GM10266 (cell line): ENCODE data around the gene FGF21.
A peak's percentile ranks its signal among the peaks of the same experiment; 100 is the strongest.

ENCODE experiments used
- DNase-seq: peaks from one replicate; pipeline ENCODE4 v3.0.0; 2012; ENCODE audit errors: extremely low spot score
- CTCF ChIP-seq: IDR thresholded peaks from 2 replicates; pipeline ENCODE4 v1.5.1; 2012; ENCODE audit warnings: mild to moderate bottlenecking, low read depth; ENCODE audit not compliant: control insufficient read depth, insufficient read depth; ENCODE audit errors: missing control alignments

Gene FGF21

GRCh38 chr19:48799358-48800300 lies 44.3 kb downstream of the FGF21 start:
- DNase-seq, result no peak
- no peak for TF ChIP-seq CTCF

DNA sequence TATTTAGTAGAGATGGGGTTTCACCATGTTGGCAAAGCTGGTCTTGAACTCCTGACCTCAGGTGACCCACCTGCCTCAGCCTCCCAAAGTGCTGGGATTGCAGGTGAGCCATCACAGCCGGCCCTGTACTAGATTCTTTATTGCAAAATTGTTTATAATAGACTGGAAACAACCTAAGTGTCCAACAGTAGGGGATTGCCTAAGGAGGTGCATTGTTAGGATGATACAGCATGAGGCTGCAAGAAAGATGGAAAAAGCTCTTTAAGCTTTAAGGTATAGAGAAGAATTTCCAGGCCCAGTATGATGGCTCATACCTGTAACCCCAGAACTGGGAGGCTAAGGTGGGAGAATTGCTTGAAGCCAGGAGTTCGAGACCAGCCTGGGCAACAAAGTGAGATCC lies 47.3 kb downstream of the FGF21 start:
- no peak for DNase-seq
- TF ChIP-seq CTCF, result no peak

GRCh38 chr19:48804496-48804895 lies 49.2 kb downstream of the FGF21 start:
- no peak for TF ChIP-seq CTCF
- no peak for DNase-seq

DNA sequence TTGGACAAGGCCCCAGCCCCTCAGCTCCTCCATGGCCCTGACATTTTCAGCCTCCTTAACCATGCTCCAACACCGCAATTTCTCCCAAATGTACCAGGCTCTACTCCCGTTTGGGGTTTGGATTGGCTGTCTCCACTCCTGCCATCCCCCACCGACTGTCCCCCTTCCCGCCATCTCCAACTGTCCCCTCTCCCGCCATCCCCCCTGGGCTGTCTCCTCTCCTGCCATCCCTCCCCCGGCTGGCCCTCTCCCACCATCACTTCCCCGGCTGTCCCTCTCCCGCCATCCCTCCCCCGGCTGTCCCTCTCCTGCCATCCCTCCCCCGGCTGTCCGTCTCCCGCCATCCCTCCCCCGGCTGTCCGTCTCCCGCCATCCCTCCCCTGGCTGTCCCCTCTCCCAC lies 50.1 kb downstream of the FGF21 start:
- no peak for TF ChIP-seq CTCF
- DNase-seq, result no peak

DNA sequence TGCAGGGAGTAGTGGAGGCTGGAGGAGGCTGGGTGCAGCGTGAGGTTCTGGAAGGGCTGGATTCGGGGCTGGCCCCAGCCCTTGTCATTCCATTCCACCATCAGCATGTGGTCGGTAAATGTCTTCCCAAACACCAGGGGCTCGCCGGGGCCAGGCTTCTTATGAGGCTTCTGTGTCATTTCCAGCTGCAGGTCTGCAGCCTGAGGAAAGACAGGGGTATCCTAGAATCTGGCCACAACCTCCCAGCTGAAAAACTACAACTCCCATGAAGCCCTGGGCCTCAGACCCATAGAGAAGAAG lies 51.1 kb downstream of the FGF21 start:
- TF ChIP-seq CTCF, result no peak
- DNase-seq, result peak; percentile 78

DNA sequence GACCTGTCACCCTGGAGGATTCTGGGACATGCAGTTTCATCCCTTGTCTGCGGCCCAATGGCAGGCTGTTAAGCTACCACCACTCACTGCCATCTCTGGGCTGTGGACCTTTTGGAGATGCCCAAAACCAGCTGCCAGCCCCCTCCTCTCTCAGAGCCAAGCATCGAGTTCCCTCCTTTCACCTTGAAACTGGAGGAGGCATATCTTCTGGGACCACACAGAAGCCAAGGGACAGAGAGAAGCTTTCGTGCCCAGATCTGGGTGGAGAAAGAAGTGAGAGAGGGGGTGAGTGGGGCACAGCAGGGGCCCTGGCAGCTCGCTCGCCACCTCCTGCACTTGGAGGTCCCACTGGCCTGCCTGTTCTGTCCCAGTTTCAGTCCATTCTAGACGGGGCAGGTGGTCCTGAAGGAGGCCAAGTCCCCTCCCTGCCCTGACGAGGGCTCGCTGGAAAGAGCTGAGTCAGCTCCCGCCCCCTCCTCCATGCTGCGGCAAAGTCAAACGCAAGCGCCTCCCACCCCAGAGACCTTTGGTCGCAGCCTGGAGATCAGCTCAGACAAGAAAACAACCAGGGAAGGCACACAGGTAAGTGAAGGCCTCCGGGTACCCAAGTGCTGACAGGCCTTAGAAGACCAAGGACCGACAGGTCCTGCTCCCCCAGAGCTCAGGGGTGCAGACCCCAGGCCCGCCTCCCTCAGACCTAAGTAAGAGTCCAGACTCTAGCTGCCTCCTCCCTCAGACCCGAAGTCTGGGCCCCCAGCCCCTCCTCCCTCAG lies 51.7 kb downstream of the FGF21 start:
- DNase-seq, result no peak
- no peak for TF ChIP-seq CTCF
